Tibial nerve (tissue), 4 donors: ENCODE measurements around the gene ARSG. TPM values are rescaled to one million over a fixed set of nuclear protein-coding genes. Genes with fewer than 3 reads are reported as not detected.
"Not testable (repeated sequence)": the region's sequence is repeated elsewhere in the genome, so short reads cannot be mapped to it uniquely, and the experiment has no call there.

Experiments used
- DNase-seq, 2 donors: peaks; one replicate each; pipeline ENCODE4 v3.0.0-alpha.2; 2019; ENCODE audit warnings: low spot score in 2 of 2
- H3K27ac ChIP-seq, 4 donors: fragments of 200-600 bp; sonication (generic) in 3 of 4; one replicate each; pipeline ENCODE4 v1.5.1; 2017 to 2019; ENCODE audit warnings: mild to moderate bottlenecking in 1 of 4
- H3K27me3 ChIP-seq, 2 donors: fragments of 200-600 bp; sonication (generic) in 1 of 2; one replicate each; pipeline versions ENCODE4 v1.5.1 to v1.6.0; 2017 to 2019
- H3K36me3 ChIP-seq, 3 donors: fragments of 200-600 bp; sonication (generic); one replicate each; pipeline ENCODE4 v1.5.1; 2018 to 2019
- H3K4me1 ChIP-seq, 4 donors: fragments of 200-600 bp; sonication (generic) in 3 of 4; one replicate each; pipeline ENCODE4 v1.5.1; 2017 to 2019
- H3K4me3 ChIP-seq, 4 donors: fragments of 200-600 bp; sonication (generic) in 3 of 4; one replicate each; pipeline ENCODE4 v1.5.1; 2017 to 2019; ENCODE audit warnings: mild to moderate bottlenecking in 1 of 4, moderate library complexity in 1 of 4
- H3K9me3 ChIP-seq, 4 donors: fragments of 200-600 bp; sonication (generic) in 3 of 4; one replicate each; pipeline ENCODE4 v1.5.1; 2017 to 2019
- CTCF ChIP-seq, 5 experiments: fragments of 200-600 bp in 3 of 5; fragments of 450-650 bp in 2 of 5; sonication (generic) in 3 of 5; IDR thresholded peaks; one replicate each; pipeline ENCODE4 v1.5.1; 2016 to 2019; ENCODE audit warnings: antibody characterized with exemption in 5 of 5, mild to moderate bottlenecking in 3 of 5, moderate library complexity in 2 of 5
- EP300 ChIP-seq, 2 donors: sonication (generic); formaldehyde crosslinking; IDR thresholded peaks; one replicate each; pipeline ENCODE4 v1.6.1; 2017; ENCODE audit warnings: antibody characterized with exemption in 2 of 2, mild to moderate bottlenecking in 1 of 2
- POLR2A ChIP-seq, 2 donors: fragments of 450-650 bp; IDR thresholded peaks; one replicate each; pipeline ENCODE4 v1.6.1; 2017; ENCODE audit warnings: antibody characterized with exemption in 2 of 2, mild to moderate bottlenecking in 2 of 2, moderate library complexity in 2 of 2
- WGBS, 2 donors: methylation state at CpG; one replicate each; pipeline ENCODE4 v1.1.5; 2018; 5-methylcytosine and 5-hydroxymethylcytosine counted together
- total RNA-seq, 4 donors: library from RNA; depleted of rRNA; stranded (reverse); fragments of >200 nt; gene quantifications; one replicate each; pipeline ENCODE4 v1.1.0, GENCODE V29; 2016

Gene ARSG
- total RNA-seq, 4 donors from 2014 or later = 2.1 to 11.4 (median 4.1) TPM

- Histone ChIP-seq H3K9me3 (peaks cover 0 to 35% (median 10%) of the 10 kb centered on the region in 4 donors), H3K36me3 (no peaks in the 10 kb centered on the region), H3K4me3 (no peak overlapping the region), H3K4me1 (peaks cover 0 to 13% (median 0%) of the 10 kb centered on the region in 4 donors), H3K27me3 (no peaks in the 10 kb centered on the region), H3K27ac (no peak overlapping the region)
- DNase-seq = no peak
- 66 to 78% methylated on average over 1 of the region's 1 CpG for WGBS, 2 donors
- TF ChIP-seq EP300 (IDR thresholded peaks at IDR 0.05) = peak in 1 of 2 donors; percentile 19
- TF ChIP-seq CTCF (IDR thresholded peaks at IDR 0.05) = no peak
Observed at GRCh38 chr17:68403122-68403521, 111.8 kb downstream of the ARSG start.

- not testable (repeated sequence) for DNase-seq, H3K36me3 ChIP-seq, H3K4me1 ChIP-seq, H3K4me3 ChIP-seq, H3K27ac ChIP-seq, H3K27me3 ChIP-seq
- WGBS, 2 donors = 93 to 95% methylated on average over 5 of the region's 5 CpGs
- H3K9me3 ChIP-seq = peaks cover 0 to 35% (median 10%) of the 10 kb centered on the region in 4 donors
Observed at GRCh38 chr17:68403837-68404236, 112.5 kb downstream of the ARSG start.

GRCh38 chr17:68407656-68408055, 116.4 kb downstream of the ARSG start:
- H3K9me3 ChIP-seq = peaks cover 0 to 38% (median 10%) of the 10 kb centered on the region in 4 donors
- H3K36me3 ChIP-seq, DNase-seq, H3K27me3 ChIP-seq, H3K4me3 ChIP-seq, H3K27ac ChIP-seq, H3K4me1 ChIP-seq: not testable (repeated sequence)
- 82 to 95% methylated on average over 1 of the region's 1 CpG for WGBS, 2 donors

- H3K27ac ChIP-seq, H3K4me1 ChIP-seq, DNase-seq, H3K36me3 ChIP-seq, H3K27me3 ChIP-seq: not testable (repeated sequence)
- WGBS, 2 donors = 3 to 7% methylated on average over 17 to 31 of the region's 34 CpGs
- Histone ChIP-seq H3K9me3 (peaks cover 0 to 45% (median 5%) of the 10 kb centered on the region in 4 donors), H3K4me3 (peak overlapping the region in 2 of 4 donors; percentile 31 to 37)
Observed at GRCh38 chr17:68413597-68414560, 122.6 kb downstream of the ARSG start.

GRCh38 chr17:68414901-68415300, 123.6 kb downstream of the ARSG start:
- not testable (repeated sequence) for H3K27ac ChIP-seq, H3K27me3 ChIP-seq, DNase-seq, H3K4me1 ChIP-seq, H3K4me3 ChIP-seq
- peaks cover 0 to 17% (median 1%) of the 10 kb centered on the region in 3 donors for H3K36me3 ChIP-seq
- peaks cover 0 to 54% (median 5%) of the 10 kb centered on the region in 4 donors for H3K9me3 ChIP-seq

GRCh38 chr17:68417317-68417716, 126.0 kb downstream of the ARSG start:
- H3K27ac ChIP-seq = no peak overlapping the region
- no peak for TF ChIP-seq CTCF (IDR thresholded peaks at IDR 0.05)
- no peak for TF ChIP-seq POLR2A (IDR thresholded peaks at IDR 0.05)
- TF ChIP-seq EP300 (IDR thresholded peaks at IDR 0.05) = no peak
- peaks cover 0 to 59% (median 5%) of the 10 kb centered on the region in 4 donors for H3K9me3 ChIP-seq
- no peak overlapping the region for H3K4me3 ChIP-seq
- WGBS, 2 donors = 97% methylated on average over 3 of the region's 3 CpGs
- no peaks in the 10 kb centered on the region for H3K27me3 ChIP-seq
- no peaks in the 10 kb centered on the region for H3K4me1 ChIP-seq
- peaks cover 0 to 41% (median 9%) of the 10 kb centered on the region in 3 donors for H3K36me3 ChIP-seq
- no peak for DNase-seq

- no peaks in the 10 kb centered on the region for H3K4me1 ChIP-seq
- no peak overlapping the region for H3K4me3 ChIP-seq
- DNase-seq = no peak
- no peaks in the 10 kb centered on the region for H3K27me3 ChIP-seq
- 76 to 79% methylated on average over 4 of the region's 4 CpGs for WGBS, 2 donors
- no peak overlapping the region for H3K27ac ChIP-seq
- peaks cover 0 to 54% (median 5%) of the 10 kb centered on the region in 4 donors for H3K9me3 ChIP-seq
- peaks cover 0 to 57% (median 9%) of the 10 kb centered on the region in 3 donors for H3K36me3 ChIP-seq
- no peak for TF ChIP-seq CTCF (IDR thresholded peaks at IDR 0.05)
- TF ChIP-seq EP300 (IDR thresholded peaks at IDR 0.05) = no peak
- TF ChIP-seq POLR2A (IDR thresholded peaks at IDR 0.05) = no peak
Observed at GRCh38 chr17:68418876-68419275, 127.6 kb downstream of the ARSG start.
